H1 (cell line): ENCODE results near the gene IFT20. TPM values are rescaled to one million over a fixed set of nuclear protein-coding genes. Genes with fewer than 3 reads are reported as not detected.

Experiments used
- CTCF ChIA-PET: fragments of 300-600 bp; sonication (Branson Sonifier 250); formaldehyde crosslinking; loops from one replicate; lab custom pipeline; 2021; ENCODE audit not compliant: partially characterized antibody; lab: Charles Lee
- POLR2A ChIA-PET: fragments of 300-600 bp; sonication (Branson Sonifier 250); formaldehyde crosslinking; loops from one replicate; lab custom pipeline; 2021; ENCODE audit warnings: inconsistent platforms; ENCODE audit not compliant: partially characterized antibody; lab: Charles Lee
- DNase-seq, 2 experiments: peaks; one replicate each; pipeline versions ENCODE4 v3.0.0 to v3.0.0-alpha.2; 2010 to 2022; ENCODE audit warnings: low spot score in 2 of 2, low read depth in 1 of 2, mixed read lengths in 1 of 2
- FAIRE-seq: peaks from 2 replicates; lab custom pipeline; 2011; peaks lifted over from hg19 to GRCh38; lab: Jason Lieb, UNC
- H2AFZ ChIP-seq: 2 replicates; pipeline ENCODE4 v1.8.1; 2012; ENCODE audit warnings: low read length, inconsistent platforms
- H2AK5ac ChIP-seq: 2 replicates; pipeline ENCODE4 v1.6.1; 2013; ENCODE audit warnings: low read depth, low read length
- H2BK120ac ChIP-seq: replicated peaks from 2 replicates; pipeline ENCODE3; 2013; ENCODE audit warnings: low read depth, low read length, inconsistent platforms
- H2BK12ac ChIP-seq: 2 replicates; pipeline ENCODE4 v1.6.1; 2013; ENCODE audit warnings: low read depth, low read length
- H2BK15ac ChIP-seq: 2 replicates; pipeline ENCODE4 v1.6.1; 2013; ENCODE audit warnings: low read length
- H2BK20ac ChIP-seq: 2 replicates; pipeline ENCODE4 v1.6.1; 2013; ENCODE audit warnings: low read length
- H2BK5ac ChIP-seq: 2 replicates; pipeline ENCODE4 v1.6.1; 2013; ENCODE audit warnings: low read depth, low read length
- H3K14ac ChIP-seq: 2 replicates; pipeline ENCODE4 v1.6.1; 2013; ENCODE audit warnings: inconsistent platforms; ENCODE audit not compliant: insufficient read length
- H3K18ac ChIP-seq: 2 replicates; pipeline ENCODE4 v1.6.1; 2013; ENCODE audit warnings: low read length; ENCODE audit errors: extremely low read depth
- H3K23ac ChIP-seq: 2 replicates; pipeline ENCODE4 v1.6.1; 2013; ENCODE audit warnings: inconsistent platforms; ENCODE audit not compliant: insufficient read length
- H3K23me2 ChIP-seq: 2 replicates; pipeline ENCODE4 v1.6.1; 2013; ENCODE audit warnings: low read depth, low read length
- H3K27ac ChIP-seq: 2 replicates; pipeline ENCODE4 v1.6.1; 2011; ENCODE audit warnings: low read depth, low read length, inconsistent platforms
- H3K27me3 ChIP-seq, 4 experiments: replicated peaks in 1 of 4; 1 replicate in 1 of 4; 2 replicates in 3 of 4; pipeline versions ENCODE4 v1.6.1 to v1.8.1; 2011 to 2013; ENCODE audit warnings: low read length in 3 of 4, mild to moderate bottlenecking in 3 of 4, inconsistent platforms in 2 of 4, mixed read lengths in 2 of 4, moderate library complexity in 1 of 4; ENCODE audit not compliant: control insufficient read depth in 3 of 4, insufficient read depth in 3 of 4; ENCODE audit errors: extremely low read depth in 1 of 4
- H3K36me3 ChIP-seq, 4 experiments: 2 replicates each; pipeline versions ENCODE4 v1.6.1 to v1.8.1; 2011 to 2013; ENCODE audit warnings: mild to moderate bottlenecking in 4 of 4, low read length in 3 of 4, moderate library complexity in 2 of 4, control low read depth in 1 of 4, inconsistent platforms in 1 of 4; ENCODE audit not compliant: insufficient read depth in 4 of 4, control insufficient read depth in 2 of 4
- H3K4ac ChIP-seq: replicated peaks from 2 replicates; pipeline ENCODE3; 2013; ENCODE audit warnings: low read length, low read depth, mixed read lengths, inconsistent platforms; ENCODE audit not compliant: insufficient read length
- H3K4me1 ChIP-seq, 4 experiments: replicated peaks in 1 of 4; 1 replicate in 1 of 4; 2 replicates in 3 of 4; pipeline versions ENCODE4 v1.6.1 to v1.8.1; 2011 to 2013; ENCODE audit warnings: low read length in 3 of 4, inconsistent platforms in 2 of 4, mixed read lengths in 1 of 4; ENCODE audit not compliant: insufficient read depth in 4 of 4, control insufficient read depth in 3 of 4
- H3K4me2 ChIP-seq, 2 experiments: 2 replicates each; pipeline versions ENCODE4 v1.6.1 to v1.8.1; 2011 to 2013; ENCODE audit warnings: low read depth in 2 of 2, low read length in 2 of 2, control low read depth in 1 of 2, inconsistent platforms in 1 of 2, mild to moderate bottlenecking in 1 of 2; ENCODE audit not compliant: insufficient read depth in 1 of 2
- H3K4me3 ChIP-seq, 4 experiments: fragments of 200-600, 300-600 bp in 1 of 4; sonication (generic), shearing (Covaris generic), sonication (Bioruptor Twin) in 1 of 4; 2 replicates each; pipeline versions ENCODE4 v1.5.1 to v1.8.1; 2011 to 2016; ENCODE audit warnings: low read length in 4 of 4, low read depth in 3 of 4, control low read depth in 2 of 4, inconsistent platforms in 2 of 4, mild to moderate bottlenecking in 2 of 4, mixed read lengths in 1 of 4, moderate library complexity in 1 of 4; ENCODE audit not compliant: insufficient read depth in 2 of 4; ENCODE audit errors: extremely low read depth in 1 of 4
- H3K56ac ChIP-seq: replicated peaks from 2 replicates; pipeline ENCODE3; 2013; ENCODE audit warnings: low read depth, mild to moderate bottlenecking, mixed read lengths, low read length, inconsistent platforms; ENCODE audit not compliant: insufficient read length
- H3K79me1 ChIP-seq: 2 replicates; pipeline ENCODE4 v1.6.1; 2013; ENCODE audit warnings: low read depth, low read length, control low read depth
- H3K79me2 ChIP-seq, 2 experiments: 2 replicates each; pipeline versions ENCODE4 v1.6.1 to v1.8.1; 2012 to 2013; ENCODE audit warnings: low read length in 2 of 2, mild to moderate bottlenecking in 2 of 2, inconsistent platforms in 1 of 2; ENCODE audit not compliant: insufficient read depth in 2 of 2, control insufficient read depth in 1 of 2
- H3K9ac ChIP-seq, 4 experiments: replicated peaks in 1 of 4; 1 replicate in 1 of 4; 2 replicates in 3 of 4; pipeline versions ENCODE4 v1.6.1 to v1.8.1; 2011 to 2013; ENCODE audit warnings: low read depth in 3 of 4, low read length in 3 of 4, control low read depth in 2 of 4, mild to moderate bottlenecking in 2 of 4, moderate library complexity in 2 of 4, inconsistent platforms in 1 of 4; ENCODE audit errors: extremely low read depth in 1 of 4
- H3K9me3 ChIP-seq, 2 experiments: 2 replicates each; pipeline versions ENCODE4 v1.6.1 to v1.8.1; 2012 to 2013; ENCODE audit warnings: mild to moderate bottlenecking in 2 of 2, moderate library complexity in 2 of 2, control low read depth in 1 of 2, inconsistent platforms in 1 of 2, low read depth in 1 of 2, low read length in 1 of 2, mixed read lengths in 1 of 2; ENCODE audit not compliant: insufficient read depth in 2 of 2
- H4K20me1 ChIP-seq, 2 experiments: replicated peaks in 1 of 2; 2 replicates each; pipeline versions ENCODE3 to v1.8.1; 2011 to 2013; ENCODE audit warnings: inconsistent platforms in 2 of 2, low read length in 2 of 2, mild to moderate bottlenecking in 1 of 2; ENCODE audit not compliant: insufficient read depth in 2 of 2, control insufficient read depth in 1 of 2
- H4K5ac ChIP-seq: 2 replicates; pipeline ENCODE4 v1.6.1; 2013; ENCODE audit warnings: low read length, low read depth, mixed read lengths, inconsistent platforms; ENCODE audit not compliant: insufficient read length
- H4K8ac ChIP-seq: 2 replicates; pipeline ENCODE4 v1.8.0; 2013; ENCODE audit warnings: mild to moderate bottlenecking, moderate library complexity, low read length, inconsistent platforms; ENCODE audit not compliant: insufficient read depth; ENCODE audit errors: extremely low read depth
- H4K91ac ChIP-seq: replicated peaks from 2 replicates; pipeline ENCODE3; 2013; ENCODE audit warnings: low read length, mixed read lengths, inconsistent platforms; ENCODE audit not compliant: insufficient read length
- CBX8 ChIP-seq: fragments of 300-800, 300-1000 bp; sonication (generic); IDR thresholded peaks from 2 replicates; pipeline ENCODE4 v1.7.1; 2016; ENCODE audit warnings: low read depth, low read length, borderline replicate concordance
- CHD1 ChIP-seq: IDR thresholded peaks from 2 replicates; pipeline ENCODE4 v1.6.1; 2012; ENCODE audit warnings: low read depth, low read length, improper control_type of control experiment
- EZH2 ChIP-seq: fragments of 200-600 bp; sonication (generic); IDR thresholded peaks from 2 replicates; pipeline ENCODE4 v1.7.1; 2012; ENCODE audit warnings: low read depth, mild to moderate bottlenecking, moderate library complexity, low read length, inconsistent platforms; ENCODE audit not compliant: severe bottlenecking
- HDAC6 ChIP-seq: IDR thresholded peaks from one replicate; pipeline ENCODE4 v1.7.1; 2012; ENCODE audit warnings: low read depth, mild to moderate bottlenecking, inconsistent platforms, low read length, moderate library complexity
- MAFK ChIP-seq: IDR thresholded peaks from 2 replicates; pipeline ENCODE4 v1.6.1; 2012; ENCODE audit warnings: low read depth, mild to moderate bottlenecking, improper control_type of control experiment, low read length
- RXRA ChIP-seq: IDR thresholded peaks from 2 replicates; pipeline ENCODE4 v1.6.1; 2011; ENCODE audit warnings: low read depth, mild to moderate bottlenecking, low read length, moderate library complexity; ENCODE audit not compliant: insufficient read depth
- SAP30 ChIP-seq: fragments of 300-600 bp; sonication (generic); IDR thresholded peaks from 2 replicates; pipeline ENCODE4 v1.7.1; 2012; ENCODE audit warnings: low read length, moderate library complexity, mild to moderate bottlenecking, inconsistent platforms; ENCODE audit not compliant: insufficient read depth, insufficient replicate concordance
- TAF1 ChIP-seq: IDR thresholded peaks from 2 replicates; pipeline ENCODE4 v1.6.1; 2011; ENCODE audit warnings: mild to moderate bottlenecking, low read depth, low read length
- TAF7 ChIP-seq: optimal IDR thresholded peaks from 2 replicates; pipeline ENCODE3; 2011; ENCODE audit warnings: low read depth, mild to moderate bottlenecking, inconsistent platforms, low read length, moderate library complexity, borderline replicate concordance
- TEAD4 ChIP-seq: IDR thresholded peaks from 2 replicates; pipeline ENCODE4 v1.6.1; 2012; ENCODE audit warnings: low read depth, low read length, inconsistent platforms, mixed read lengths
- ZNF274 ChIP-seq: IDR thresholded peaks from 2 replicates; pipeline ENCODE4 v1.7.0; 2012; ENCODE audit warnings: low read length, borderline replicate concordance; ENCODE audit errors: extremely low read depth
- WGBS, 2 experiments: shearing (Covaris generic) in 1 of 2; methylation state at CpG; one replicate each; pipeline versions ENCODE4 v1.1.6 to v1.1.7; 2013 to 2015; ENCODE audit warnings: low lambda C conversion rate in 2 of 2, mixed read lengths in 2 of 2, inconsistent platforms in 1 of 2, low coverage in 1 of 2, missing lambda C conversion rate in 1 of 2; ENCODE audit not compliant: insufficient replicate concordance in 2 of 2, insufficient coverage in 1 of 2, insufficient read length in 1 of 2; ENCODE audit errors: extremely low coverage in 1 of 2, missing lambda C conversion rate in 1 of 2; 5-methylcytosine and 5-hydroxymethylcytosine counted together
- polyA plus RNA-seq, 7 experiments: library from polyadenylated mRNA; depleted of rRNA in 3 of 7; stranded (reverse) in 5 of 7; unstranded in 2 of 7; fragments of >200 nt in 5 of 7; fragments of 200-250 nt in 2 of 7; gene quantifications; 1 replicate in 5 of 7; 2 replicates in 1 of 7; 4 replicates in 1 of 7; pipeline versions ENCODE4 v1.2.1 to v1.2.3, GENCODE V29; 2011 to 2013; ENCODE audit warnings: missing spikeins in 2 of 7, mixed read lengths in 2 of 7
- total RNA-seq: library from RNA; stranded (reverse); fragmentation: NEBNext Ultra II Directional; extraction: Animal tissue kit (Norgen Biotek cat#: 25700); gene quantifications from 2 replicates; pipeline ENCODE4 v1.2.1, GENCODE V29; 2021
- TF ChIP-seq, protein P1 (sequence below): IDR thresholded peaks from 2 replicates; pipeline ENCODE4 v1.6.1; 2012; ENCODE audit warnings: inconsistent platforms

The IFT20 gene
- total and polyA plus RNA-seq, 2 of the 8 experiments (the other 6 are each of a cell fraction or from before 2014, with no cell fraction given), result 9.0 to 21.0 TPM

DNA sequence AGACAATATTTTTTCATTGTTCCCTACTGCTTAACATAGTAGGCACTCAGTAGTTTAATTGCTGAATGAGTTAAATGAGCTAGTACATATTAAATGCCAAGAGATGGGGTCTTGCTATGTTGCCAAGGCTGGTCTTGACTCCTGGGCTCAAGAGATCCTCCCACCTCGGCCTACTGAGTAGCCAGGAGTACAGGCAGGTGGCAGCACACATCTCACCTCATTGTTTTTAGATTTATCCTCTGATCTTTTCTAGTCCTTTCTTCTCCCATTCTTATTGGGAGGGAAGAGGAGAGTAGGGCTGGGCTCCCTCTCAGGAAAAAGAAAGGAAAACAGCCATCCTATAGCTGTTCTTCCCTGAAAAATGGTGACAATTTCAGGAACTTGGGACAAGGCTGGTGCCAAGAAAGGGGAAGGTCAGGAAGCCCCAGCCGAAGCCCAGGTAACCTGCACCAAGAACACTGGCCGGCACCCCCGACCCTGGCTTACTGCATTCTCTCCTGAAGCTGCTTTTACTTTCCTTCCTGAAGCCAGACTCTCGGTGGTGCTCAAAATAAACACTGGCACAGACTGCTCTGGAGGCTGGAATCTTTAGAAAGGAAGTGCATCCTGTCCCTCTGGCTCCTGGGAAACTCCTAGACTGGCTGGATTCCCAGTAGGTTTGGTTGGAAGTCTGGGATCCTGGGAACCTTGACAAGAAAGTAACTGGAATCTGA lies 2.9 kb upstream of the IFT20 start:
- Histone ChIP-seq H2BK12ac (no peak overlapping the region), H2AFZ (no peak overlapping the region), H2BK20ac (no peak overlapping the region), H3K4me1 (peaks cover 0 to 10% (median 8%) of the 10 kb centered on the region in 4 experiments; a peak in 6 of 7 replicates), H4K5ac (no peak overlapping the region), H4K20me1 (peaks cover 2% of the 10 kb centered on the region in 2 experiments), H3K79me1 (peaks cover 16% of the 10 kb centered on the region), H2BK120ac (no peak overlapping the region), H3K56ac (no peak overlapping the region), H3K14ac (no peak overlapping the region), H3K23ac (no peak overlapping the region), H2BK15ac (no peak overlapping the region), H2BK5ac (no peak overlapping the region), H4K91ac (no peak overlapping the region), H3K23me2 (peaks cover 10% of the 10 kb centered on the region; the same call in 1 of the 2 replicates), H3K18ac (no peak overlapping the region), H3K9ac (no peak overlapping the region), H3K27me3 (no peaks in the 10 kb centered on the region), H3K9me3 (no peaks in the 10 kb centered on the region), H3K4me3 (no peak overlapping the region), H4K8ac (no peak overlapping the region; the same call in 1 of the 2 replicates), H2AK5ac (no peak overlapping the region), H3K4ac (no peak overlapping the region), H3K79me2 (peaks cover 0 to 13% of the 10 kb centered on the region in 2 experiments; a peak in 2 of 4 replicates), H3K36me3 (peaks cover 4 to 15% (median 10%) of the 10 kb centered on the region in 4 experiments; a peak in 7 of 8 replicates), H3K4me2 (no peak overlapping the region), H3K27ac (no peak overlapping the region)
- FAIRE-seq, result no peak
- WGBS, 2 experiments, result 86% methylated on average over 5 of the region's 5 CpGs; no CpG with 5 or more reads in 1 of the 2 experiments
- POLR2A ChIA-PET, result interaction anchor here (1.0 to 2.9 kb wide), 4 partner anchors 10 to 31 kb away, joined by 3 to 9 read pairs (median 4); no protein-coding TSS in a partner anchor
- DNase-seq, result no peak
- CTCF ChIA-PET, result interaction anchor here (1.5 kb wide), 1 partner anchor 8 kb away, joined by 10 read pairs; no protein-coding TSS in a partner anchor
- TF ChIP-seq, protein P1, sequence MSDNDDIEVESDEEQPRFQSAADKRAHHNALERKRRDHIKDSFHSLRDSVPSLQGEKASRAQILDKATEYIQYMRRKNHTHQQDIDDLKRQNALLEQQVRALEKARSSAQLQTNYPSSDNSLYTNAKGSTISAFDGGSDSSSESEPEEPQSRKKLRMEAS, result no peak
- no peak for TF ChIP-seq MAFK
- TF ChIP-seq ZNF274, result no peak
- no peak for TF ChIP-seq CHD1
- no peak for TF ChIP-seq TAF7
- TF ChIP-seq SAP30, result no peak
- TF ChIP-seq EZH2, result no peak
- TF ChIP-seq CBX8, result no peak
- no peak for TF ChIP-seq TEAD4
- TF ChIP-seq HDAC6, result no peak
- TF ChIP-seq TAF1, result no peak
- TF ChIP-seq RXRA, result no peak
